Right renal cortex interstitium (tissue), 3 donors: Measurements from ENCODE around the gene STARD10. TPM values are rescaled to one million over a fixed set of nuclear protein-coding genes. Genes with fewer than 3 reads are reported as not detected.
A peak's percentile ranks its signal among the peaks of the same experiment; 100 is the strongest.

ENCODE experiments used
- DNase-seq, 3 donors: peaks; one replicate each; pipeline ENCODE4 v3.0.0-alpha.2; 2013; ENCODE audit warnings: low read depth in 3 of 3, low spot score in 2 of 3
- polyA plus RNA-seq, 3 donors: library from polyadenylated mRNA; unstranded; fragments of 120-200 nt; gene quantifications; one replicate each; pipeline ENCODE4 v1.2.1, GENCODE V29; 2013; ENCODE audit not compliant: insufficient read length in 3 of 3

Gene STARD10
- polyA plus RNA-seq, 3 donors: 63.3 to 80.7 (median 76.1) TPM

DNA sequence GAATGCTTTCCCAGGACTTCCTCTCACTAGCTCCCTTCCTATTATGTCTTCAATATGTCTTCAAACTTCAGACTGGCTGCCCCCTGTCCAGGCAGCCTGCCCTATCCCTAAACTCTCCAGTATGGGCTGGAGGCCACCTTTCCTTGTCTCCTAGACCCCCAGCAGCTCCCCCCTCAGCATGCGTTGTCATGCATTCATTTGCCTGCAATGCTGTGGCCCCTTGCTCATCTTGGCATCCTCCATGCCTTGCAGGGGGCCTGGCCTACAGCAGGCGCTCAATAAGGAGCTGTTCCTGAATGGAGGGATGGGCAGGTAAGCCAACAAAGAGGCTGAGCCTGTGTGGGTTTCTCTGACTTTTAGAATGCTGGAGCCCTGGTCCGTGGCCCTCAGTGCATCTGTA, 25.3 kb downstream of the STARD10 start:
- DNase-seq: no peak

DNA sequence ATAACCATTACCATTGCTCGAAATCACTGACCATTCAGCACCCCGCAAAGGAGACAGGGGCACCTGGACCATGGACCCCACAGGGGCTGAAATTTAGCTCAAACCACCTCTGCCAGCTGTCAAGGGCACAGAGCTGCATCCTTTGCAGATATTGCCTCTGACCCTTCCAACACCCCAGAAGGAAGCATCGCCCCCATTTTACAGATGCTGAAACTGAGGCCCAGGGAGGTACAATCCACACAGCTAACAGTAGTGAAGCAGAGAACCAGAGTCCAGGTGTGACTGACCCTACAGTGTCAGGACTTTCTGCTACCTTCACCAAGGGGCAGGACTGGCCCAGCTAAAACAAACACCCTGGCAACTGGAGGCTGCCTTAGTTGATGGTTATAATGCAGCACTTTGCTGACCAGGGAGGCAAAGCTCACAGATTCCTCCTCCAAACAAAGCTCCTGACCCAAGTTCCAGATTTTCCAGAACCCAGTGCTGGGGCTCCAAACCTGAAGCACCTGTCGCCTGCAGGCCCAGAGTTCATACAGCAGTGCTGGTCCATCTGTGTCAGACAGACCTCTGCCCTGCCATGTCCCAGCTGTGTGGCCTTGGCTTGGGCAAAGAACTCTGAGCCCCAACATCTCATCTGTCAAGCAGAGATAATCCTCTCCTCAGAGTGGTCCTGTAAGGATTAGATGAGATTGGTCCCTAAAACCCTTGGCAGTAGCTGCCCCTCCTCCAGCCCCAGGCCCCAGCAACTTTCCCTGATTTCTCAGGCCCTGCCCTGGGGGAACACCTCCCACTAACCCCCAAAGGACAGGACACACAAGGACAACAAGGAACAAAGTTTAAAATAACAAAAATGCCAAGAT, 26.4 kb downstream of the STARD10 start:
- DNase-seq: no peak

DNA sequence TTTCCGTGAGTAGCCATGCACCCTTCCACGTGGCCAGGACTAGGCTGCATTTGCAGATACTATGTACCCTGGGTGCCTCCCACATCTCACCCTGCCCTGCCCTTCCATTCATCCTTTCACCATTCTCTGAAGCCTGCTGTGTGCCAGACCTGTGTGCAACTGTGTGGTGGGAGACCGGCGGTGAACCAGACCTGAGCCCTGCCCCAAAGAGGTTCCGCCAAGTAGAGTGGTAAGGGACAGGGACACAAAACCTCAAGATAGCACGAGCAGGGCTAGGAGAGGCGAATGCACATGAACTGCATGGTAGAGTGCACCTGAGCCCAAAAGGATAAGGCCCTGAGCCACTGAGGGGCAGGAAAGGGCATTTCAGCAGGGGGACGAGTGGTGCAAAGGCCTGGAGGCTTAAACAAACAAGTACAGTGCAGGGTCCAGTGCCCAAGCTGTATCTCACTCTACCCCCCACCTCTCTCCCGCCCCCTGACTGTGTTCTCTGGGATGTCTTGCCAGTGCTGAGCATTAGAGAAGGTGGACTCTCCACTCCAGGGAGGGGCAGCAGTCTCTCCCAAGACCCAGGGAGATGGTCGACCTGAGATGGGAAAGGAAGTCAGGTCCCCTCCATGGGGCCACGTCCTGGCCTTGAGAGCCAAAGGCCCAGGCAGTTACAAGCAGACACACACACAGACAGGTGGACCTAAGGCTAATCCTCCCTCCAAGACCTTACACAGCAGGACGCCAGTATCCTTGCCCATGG, 27.5 kb downstream of the STARD10 start:
- no peak for DNase-seq

GRCh38 chr11:72764503-72764902, 29.3 kb downstream of the STARD10 start:
- DNase-seq: no peak

DNA sequence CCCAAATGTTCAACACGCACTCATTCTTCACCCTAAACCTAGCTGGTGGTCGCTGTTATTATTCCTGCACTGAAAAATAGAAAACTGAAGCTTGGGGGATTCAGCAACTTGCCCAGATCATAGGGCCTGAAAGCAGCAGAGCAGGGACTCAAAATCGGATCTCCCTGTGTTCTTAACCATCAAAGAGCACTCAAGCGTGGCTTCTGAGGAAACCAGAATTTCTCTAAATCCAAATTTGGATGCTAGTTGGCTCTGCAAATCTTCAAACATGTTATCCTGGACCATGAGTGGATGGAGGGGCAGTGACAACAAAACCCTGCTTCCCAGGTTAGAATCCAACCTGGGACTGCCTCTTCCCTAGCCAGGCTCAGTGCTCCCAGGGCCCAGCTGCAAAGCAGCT, 30.0 kb downstream of the STARD10 start:
- DNase-seq: no peak

GRCh38 chr11:72762641-72763304, 31.1 kb downstream of the STARD10 start:
- DNase-seq: no peak

DNA sequence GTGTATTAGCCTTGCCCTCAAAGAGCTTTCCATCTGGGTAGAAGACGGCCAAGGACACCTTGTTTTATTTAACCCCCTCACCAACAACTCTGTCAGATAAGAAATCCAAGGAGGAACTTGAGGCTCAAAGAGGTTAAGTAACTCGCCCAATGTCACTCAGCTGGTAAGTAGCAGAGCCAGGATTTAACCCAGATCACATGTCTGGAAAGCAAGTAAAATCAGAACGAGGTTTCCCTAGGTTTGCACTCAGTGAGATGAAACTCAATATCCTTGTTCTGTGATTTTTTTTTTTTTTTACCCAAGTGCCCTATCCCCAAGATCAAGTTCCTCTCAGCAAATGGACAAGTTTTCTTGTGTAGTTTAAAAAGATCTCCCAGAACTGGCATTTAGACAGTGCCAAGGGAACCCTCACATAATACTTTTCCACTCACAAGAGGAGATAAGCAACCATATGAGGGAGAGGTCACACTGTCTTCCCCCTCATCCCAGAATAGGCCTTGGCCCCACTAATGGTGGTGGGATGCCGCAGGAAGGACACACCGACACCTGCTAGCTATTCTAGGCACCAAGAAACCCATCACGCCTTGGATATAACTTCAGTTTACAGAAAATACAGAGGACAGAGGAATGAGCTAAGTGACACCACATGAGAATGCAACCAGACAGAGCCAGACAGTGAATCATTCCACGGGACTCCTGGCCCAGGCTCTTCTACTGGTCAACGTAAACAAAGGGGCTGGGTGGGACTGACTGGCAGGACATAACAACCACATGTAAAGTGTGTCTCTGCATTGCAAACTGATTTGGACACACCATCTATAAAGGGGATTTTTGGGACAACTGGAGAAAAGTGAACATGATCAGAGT, 33.1 kb downstream of the STARD10 start:
- no peak for DNase-seq

DNA sequence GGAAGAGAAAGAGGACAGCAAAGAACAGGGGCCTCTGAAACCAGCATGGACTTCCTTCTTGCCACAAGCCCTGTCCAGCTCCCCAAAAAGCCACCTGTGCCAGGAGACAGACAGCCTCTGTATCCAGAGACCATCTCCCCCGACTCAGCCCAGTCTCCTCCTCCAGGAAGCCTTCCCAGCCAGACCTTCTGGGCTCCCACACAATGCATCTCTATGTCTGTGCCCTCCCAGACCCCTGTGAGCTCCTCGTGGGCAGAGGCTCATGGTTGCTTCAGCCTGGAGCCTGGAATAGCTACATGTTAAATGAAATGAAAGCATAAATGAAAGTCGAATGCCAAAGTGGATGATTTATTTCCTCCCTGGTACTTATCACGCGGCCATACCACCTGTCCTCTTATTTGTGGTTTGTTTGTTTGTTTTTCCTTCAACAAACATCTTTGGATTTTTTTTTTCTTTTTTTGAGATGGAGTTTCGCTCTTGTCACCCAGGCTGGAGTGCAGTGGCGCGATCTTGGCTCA, 34.3 kb downstream of the STARD10 start:
- no peak for DNase-seq

DNA sequence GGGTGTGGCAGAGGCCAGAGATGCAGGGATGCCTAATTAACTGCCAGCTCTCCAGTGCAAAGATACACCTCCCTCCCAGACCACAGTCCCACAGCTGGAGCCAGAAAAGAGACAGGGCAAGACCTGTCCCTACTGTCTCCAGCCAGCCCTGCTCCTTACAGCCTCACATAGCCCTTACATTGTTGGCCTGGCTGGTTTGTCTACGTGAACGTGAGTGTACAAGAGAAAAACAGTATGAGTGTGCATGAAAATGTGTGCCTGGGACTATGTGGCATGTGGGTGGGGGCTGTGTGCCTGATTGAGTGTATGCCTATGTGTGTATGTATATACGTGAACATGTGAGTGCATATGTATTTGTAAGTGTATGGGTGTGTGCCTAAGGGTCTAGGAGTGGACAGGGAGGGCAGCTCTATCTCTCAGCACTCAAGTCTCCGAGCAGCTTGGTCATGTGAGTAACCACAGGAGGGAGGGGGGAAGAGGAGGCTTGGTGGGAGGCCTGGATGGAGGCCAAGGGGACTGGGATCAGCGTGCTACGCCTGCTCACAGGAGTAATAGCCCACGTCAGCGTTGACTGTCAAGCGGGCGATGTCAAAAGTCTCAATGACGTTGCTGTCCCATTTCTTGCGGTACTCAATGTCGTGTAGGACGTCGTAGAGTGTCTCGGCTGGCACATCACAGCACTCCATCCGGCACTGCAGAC, 35.0 kb downstream of the STARD10 start:
- no peak for DNase-seq

DNA sequence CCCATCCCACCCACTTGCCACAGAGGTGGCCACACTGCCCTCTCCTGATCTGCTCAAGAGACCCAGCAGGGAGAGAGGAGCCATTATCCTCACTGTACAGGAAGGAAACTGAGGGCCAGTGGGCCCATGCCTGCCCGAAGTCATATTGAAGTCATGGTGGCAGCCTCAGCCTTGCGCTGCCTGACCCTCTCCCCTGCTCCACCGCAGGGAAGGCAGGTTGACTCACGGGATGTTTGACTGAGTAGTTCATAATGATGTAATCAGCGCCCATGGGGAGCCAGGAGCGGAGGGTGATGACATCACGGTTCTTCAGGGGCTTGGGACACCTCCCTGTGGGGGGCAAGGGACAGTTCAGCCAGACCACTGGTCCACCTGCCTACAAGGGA, 35.5 kb downstream of the STARD10 start:
- DNase-seq: no peak

DNA sequence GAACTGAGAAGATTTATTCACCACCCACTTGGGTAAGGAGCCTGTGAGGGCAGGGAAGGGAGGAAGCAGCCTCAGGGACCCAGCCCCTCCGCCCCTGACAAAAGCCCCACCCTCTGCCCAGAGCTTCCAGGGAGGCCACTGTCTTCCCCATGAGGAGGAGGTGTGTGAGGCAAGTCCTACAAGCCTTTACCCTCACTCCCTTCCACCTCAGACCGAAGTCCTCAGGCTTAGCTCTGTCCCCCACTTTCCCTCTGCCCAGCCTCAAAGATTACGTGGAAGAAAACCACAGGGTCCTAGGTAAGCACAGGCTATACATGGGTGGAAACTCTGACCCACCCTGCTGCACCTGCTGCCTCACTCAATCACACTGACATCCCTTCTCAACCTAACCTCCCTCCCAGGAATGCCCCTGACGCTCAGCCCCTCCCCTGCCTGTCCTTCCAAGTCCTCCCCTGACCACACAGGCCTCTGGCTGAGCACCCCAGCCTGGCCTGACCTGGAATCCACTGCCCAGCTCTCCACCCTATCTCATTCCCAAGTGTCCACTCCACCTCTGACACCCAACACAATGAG, 38.0 kb downstream of the STARD10 start:
- no peak for DNase-seq

DNA sequence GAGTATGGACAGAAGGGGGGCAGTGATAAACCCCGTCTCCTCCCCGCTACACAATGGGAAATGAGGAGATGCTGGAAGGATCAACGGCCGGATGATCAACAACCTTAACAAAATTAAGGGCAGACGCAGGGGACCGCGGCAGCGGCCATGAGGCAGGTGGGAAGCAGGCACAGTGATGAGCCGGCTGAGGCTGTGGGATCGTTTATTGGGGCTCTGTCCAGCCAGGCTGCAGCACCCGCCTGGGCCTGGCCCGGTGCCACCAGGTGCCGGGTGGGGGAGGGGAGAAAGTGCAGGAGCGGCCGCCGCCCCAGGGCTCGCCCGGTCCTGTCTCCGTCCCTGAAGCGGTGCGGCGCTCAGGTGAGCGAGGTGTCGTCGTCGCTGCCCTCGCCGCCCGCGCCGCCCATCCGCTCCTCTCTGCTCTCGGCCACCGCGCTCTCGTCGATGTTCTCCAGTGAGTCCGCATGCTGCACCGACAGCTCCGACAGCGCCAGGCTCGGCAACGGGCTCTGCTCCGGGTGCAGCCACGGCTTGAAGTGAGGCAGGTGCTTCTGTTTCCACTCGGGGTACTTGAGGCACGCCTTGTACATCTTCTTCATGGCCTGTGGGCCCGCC, 39.2 kb downstream of the STARD10 start:
- DNase-seq: no peak

DNA sequence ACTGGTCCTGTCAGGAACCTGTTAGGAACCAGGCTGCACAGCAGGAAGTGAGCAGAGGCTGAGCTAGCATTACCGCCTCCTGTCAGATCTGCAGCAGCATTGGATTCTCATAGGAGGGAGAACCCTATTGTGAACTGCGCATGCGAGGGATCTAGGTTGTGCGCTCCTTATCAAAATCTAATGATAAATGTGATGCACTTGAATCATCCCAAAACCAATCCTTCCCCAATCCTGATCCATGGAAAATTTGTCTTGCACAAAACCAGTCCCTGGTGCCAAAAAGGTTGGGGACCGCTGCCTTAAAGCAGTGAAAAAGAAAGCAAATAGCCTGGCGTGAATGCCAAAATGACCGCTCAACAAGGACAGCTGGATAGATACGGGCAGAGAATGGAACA, 39.7 kb downstream of the STARD10 start:
- no peak for DNase-seq

DNA sequence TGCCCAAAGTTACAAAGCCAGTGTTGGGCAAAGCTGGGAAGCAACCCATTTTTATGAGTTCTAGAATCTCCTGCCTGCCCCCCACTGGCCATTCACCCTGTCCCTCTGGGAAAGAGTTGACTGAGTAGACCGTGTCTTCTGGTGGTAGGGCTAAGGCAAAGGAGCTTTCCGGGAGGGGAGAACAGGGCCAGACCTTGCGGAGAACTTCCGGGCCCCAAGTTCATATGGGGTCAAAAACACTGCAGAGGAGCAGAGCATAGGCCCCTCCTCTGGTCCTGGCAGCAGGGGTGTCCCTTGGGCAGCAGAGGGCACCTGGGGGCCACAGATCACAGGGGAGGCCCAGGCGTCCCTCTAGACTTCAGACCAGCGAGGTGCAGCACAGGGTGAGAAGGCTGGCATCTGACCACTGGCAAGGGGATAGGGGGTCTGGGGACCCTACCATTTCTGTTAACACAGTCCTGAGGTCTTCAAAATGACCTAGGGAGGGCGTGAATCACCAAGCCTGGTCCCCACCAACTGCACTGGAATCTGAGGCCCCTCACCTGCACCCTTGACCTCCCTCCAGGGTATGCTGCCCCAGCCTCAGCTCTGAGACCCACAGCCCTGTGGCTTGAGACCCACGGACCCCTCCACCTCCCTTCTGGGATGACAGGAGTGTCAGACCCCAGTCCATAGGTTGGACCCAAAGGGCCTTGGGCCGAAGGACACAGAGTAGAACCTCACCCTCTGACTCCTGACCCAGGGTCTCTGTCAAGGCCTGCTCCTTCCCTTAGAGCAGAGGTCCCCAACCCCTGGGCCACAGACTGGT, 40.3 kb downstream of the STARD10 start:
- no peak for DNase-seq

DNA sequence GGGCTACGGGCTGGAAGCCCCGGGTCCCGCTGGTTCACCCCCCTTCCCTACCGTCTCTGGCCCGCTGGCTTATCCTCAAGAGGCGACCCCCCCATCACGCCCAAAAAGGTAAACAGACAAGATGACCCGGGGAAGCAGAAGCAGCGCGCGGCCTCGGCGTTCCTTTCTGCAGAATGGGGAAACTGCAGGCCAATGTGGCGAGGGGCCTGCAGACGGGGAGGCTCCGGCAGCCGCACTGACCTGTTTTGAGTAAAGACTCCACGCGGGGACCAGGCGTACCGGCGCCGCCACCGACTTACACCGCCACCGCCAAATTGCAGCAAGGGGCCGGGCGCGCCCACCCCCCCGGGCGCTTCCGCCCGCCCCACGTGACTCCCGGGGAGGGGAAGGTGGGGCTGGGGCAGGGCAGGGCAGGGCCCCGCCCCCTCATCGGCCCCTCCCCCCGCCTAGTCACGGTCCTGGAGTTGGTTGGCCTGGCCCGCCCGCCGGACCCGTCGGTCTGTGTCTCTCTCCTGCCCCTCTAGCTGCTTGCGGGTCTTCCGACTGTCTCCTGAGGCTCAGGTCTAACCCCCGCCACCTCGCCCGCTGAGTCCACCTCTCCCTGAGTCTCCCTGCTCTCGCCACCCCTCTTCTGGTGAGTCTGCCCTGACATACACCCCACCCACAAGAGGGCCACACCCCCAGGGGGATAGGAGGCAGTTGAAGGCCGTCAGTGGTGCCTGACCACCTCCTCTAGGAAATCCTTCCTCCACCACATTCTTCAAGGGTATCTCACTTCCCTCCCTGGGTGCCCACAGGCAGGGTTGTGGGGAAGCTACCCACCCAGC, 41.5 kb downstream of the STARD10 start, which contains the start of gene ARAP1:
TSS of gene ARAP1 (minus strand) at position 321 of the 827 bp plus-strand sequence. CDS start 25,280 bp downstream, outside the sequence.
- DNase-seq: peak; percentile 20 to 55 (median 51)

- DNase-seq: no peak
Measured at GRCh38 chr11:72751116-72752087, 42.4 kb downstream of the STARD10 start.
